ENCODE data around the gene C2CD2.

GRCh38 chr21:41923186-41923585 is 30.6 kb downstream of the C2CD2 start:
- TF ChIP-seq EZH2 (IDR thresholded peaks at IDR 0.05; ENCODE audit: borderline replicate concordance, low read depth, low read length, severe bottlenecking) (no peak), MAX (IDR thresholded peaks at IDR 0.05; ENCODE audit: insufficient read depth, insufficient read length) (no peak), CTCF (IDR thresholded peaks at IDR 0.05; ENCODE audit: extremely low read depth in 1 of 2, insufficient read depth in 1 of 2, low read depth in 1 of 2, low read length in 2 of 2) (no peak)

All from endothelial cell of umbilical vein (primary cell).